MG63 (cell line): ENCODE results near the gene SLC6A20. TPM values are rescaled to one million over a fixed set of nuclear protein-coding genes. Genes with fewer than 3 reads are reported as not detected.
"Not testable (repeated sequence)": the region's sequence is repeated elsewhere in the genome, so short reads cannot be mapped to it uniquely, and the experiment has no call there.

Experiments used
- DNase-seq: peaks from one replicate; pipeline ENCODE4 v3.0.0-alpha.2; 2020
- H3K27me3 ChIP-seq: fragments of 250-450 bp; sonication (Bioruptor Pico); 2 replicates; pipeline ENCODE4 v1.5.1; 2020; ENCODE audit warnings: mild to moderate bottlenecking, moderate library complexity
- H3K36me3 ChIP-seq: fragments of 250-450 bp; sonication (Bioruptor Pico); 2 replicates; pipeline ENCODE4 v1.5.1; 2020; ENCODE audit warnings: mild to moderate bottlenecking, moderate library complexity
- H3K4me3 ChIP-seq: fragments of 250-450 bp; sonication (Bioruptor Pico); 2 replicates; pipeline ENCODE4 v1.5.1; 2020; ENCODE audit warnings: mild to moderate bottlenecking, moderate library complexity
- H3K9me3 ChIP-seq: fragments of 250-450 bp; sonication (Bioruptor Pico); 2 replicates; pipeline ENCODE4 v1.5.1; 2020; ENCODE audit warnings: mild to moderate bottlenecking, moderate library complexity
- total RNA-seq: library from RNA; depleted of rRNA; stranded (reverse); fragments of >200 nt; shearing (Covaris generic); gene quantifications from 2 replicates; pipeline ENCODE4 v1.2.3, GENCODE V29; 2014; ENCODE audit warnings: low replicate concordance

The SLC6A20 gene
- total RNA-seq, 1 experiment from 2014 or later, result not detected

- DNase-seq, result no peak
- Histone ChIP-seq H3K4me3 (no peak overlapping the region), H3K9me3 (no peaks in the 10 kb centered on the region), H3K36me3 (no peaks in the 10 kb centered on the region), H3K27me3 (no peaks in the 10 kb centered on the region)
Measured at GRCh38 chr3:45774581-45775521, 21.5 kb downstream of the SLC6A20 start.

- no peaks in the 10 kb centered on the region for H3K27me3 ChIP-seq
- no peak for DNase-seq
- H3K9me3 ChIP-seq, result no peaks in the 10 kb centered on the region
- no peak overlapping the region for H3K4me3 ChIP-seq
- no peaks in the 10 kb centered on the region for H3K36me3 ChIP-seq
Measured at GRCh38 chr3:45773714-45774449, 22.5 kb downstream of the SLC6A20 start.

- no peak for DNase-seq
- no peaks in the 10 kb centered on the region for H3K9me3 ChIP-seq
- no peak overlapping the region for H3K4me3 ChIP-seq
- H3K36me3 ChIP-seq, result no peaks in the 10 kb centered on the region
- H3K27me3 ChIP-seq, result no peaks in the 10 kb centered on the region
Measured at GRCh38 chr3:45773072-45773471, 23.3 kb downstream of the SLC6A20 start.

GRCh38 chr3:45772341-45773035, 23.8 kb downstream of the SLC6A20 start:
- DNase-seq, result no peak
- Histone ChIP-seq H3K4me3 (no peak overlapping the region), H3K27me3 (no peaks in the 10 kb centered on the region), H3K36me3 (no peaks in the 10 kb centered on the region), H3K9me3 (no peaks in the 10 kb centered on the region)

GRCh38 chr3:45771831-45772230, 24.5 kb downstream of the SLC6A20 start:
- DNase-seq, result no peak
- H3K27me3 ChIP-seq, result no peaks in the 10 kb centered on the region

GRCh38 chr3:45771166-45771775, 25.1 kb downstream of the SLC6A20 start:
- Histone ChIP-seq H3K4me3 (no peak overlapping the region), H3K27me3 (no peaks in the 10 kb centered on the region), H3K9me3 (no peaks in the 10 kb centered on the region), H3K36me3 (no peaks in the 10 kb centered on the region)
- no peak for DNase-seq

More at GRCh38 chr3:45771831-45772230, 24.5 kb downstream of the SLC6A20 start:
- no peaks in the 10 kb centered on the region for H3K9me3 ChIP-seq
- no peak overlapping the region for H3K4me3 ChIP-seq
- no peaks in the 10 kb centered on the region for H3K36me3 ChIP-seq

- Histone ChIP-seq H3K9me3 (no peaks in the 10 kb centered on the region), H3K27me3 (no peaks in the 10 kb centered on the region)
Measured at GRCh38 chr3:45765958-45766357, 30.4 kb downstream of the SLC6A20 start.

GRCh38 chr3:45765266-45765851, 31.0 kb downstream of the SLC6A20 start:
- Histone ChIP-seq H3K27me3 (no peaks in the 10 kb centered on the region), H3K9me3 (no peaks in the 10 kb centered on the region), H3K4me3 (no peak overlapping the region), H3K36me3 (no peaks in the 10 kb centered on the region)
- DNase-seq, result no peak

More at GRCh38 chr3:45765958-45766357, 30.4 kb downstream of the SLC6A20 start:
- DNase-seq, result no peak
- Histone ChIP-seq H3K4me3 (no peak overlapping the region), H3K36me3 (no peaks in the 10 kb centered on the region)

- Histone ChIP-seq H3K27me3 (no peaks in the 10 kb centered on the region), H3K4me3 (no peak overlapping the region), H3K9me3 (no peaks in the 10 kb centered on the region), H3K36me3 (no peaks in the 10 kb centered on the region)
- DNase-seq, result no peak
Measured at GRCh38 chr3:45763303-45763675, 33.0 kb downstream of the SLC6A20 start.

- no peaks in the 10 kb centered on the region for H3K9me3 ChIP-seq
- H3K4me3 ChIP-seq, result no peak overlapping the region
- no peak for DNase-seq
Measured at GRCh38 chr3:45762647-45763302, 33.6 kb downstream of the SLC6A20 start.

GRCh38 chr3:45761831-45762230, 34.5 kb downstream of the SLC6A20 start:
- no peaks in the 10 kb centered on the region for H3K27me3 ChIP-seq
- no peak for DNase-seq

More at GRCh38 chr3:45762647-45763302, 33.6 kb downstream of the SLC6A20 start:
- Histone ChIP-seq H3K27me3 (no peaks in the 10 kb centered on the region), H3K36me3 (no peaks in the 10 kb centered on the region)

GRCh38 chr3:45760878-45761711, 35.2 kb downstream of the SLC6A20 start:
- H3K9me3 ChIP-seq, result no peaks in the 10 kb centered on the region
- H3K36me3 ChIP-seq, result no peaks in the 10 kb centered on the region
- peak; percentile 31 for DNase-seq
- H3K4me3 ChIP-seq, result no peak overlapping the region
- no peaks in the 10 kb centered on the region for H3K27me3 ChIP-seq

More at GRCh38 chr3:45761831-45762230, 34.5 kb downstream of the SLC6A20 start:
- Histone ChIP-seq H3K4me3 (no peak overlapping the region), H3K9me3 (no peaks in the 10 kb centered on the region), H3K36me3 (no peaks in the 10 kb centered on the region)

- Histone ChIP-seq H3K27me3 (no peaks in the 10 kb centered on the region), H3K9me3 (no peaks in the 10 kb centered on the region), H3K36me3 (no peaks in the 10 kb centered on the region), H3K4me3 (no peak overlapping the region)
- DNase-seq, result no peak
Measured at GRCh38 chr3:45759851-45760250, 36.5 kb downstream of the SLC6A20 start.

GRCh38 chr3:45758871-45759270, 37.5 kb downstream of the SLC6A20 start:
- H3K9me3 ChIP-seq, result no peaks in the 10 kb centered on the region
- H3K4me3 ChIP-seq, result no peak overlapping the region
- no peaks in the 10 kb centered on the region for H3K27me3 ChIP-seq
- no peaks in the 10 kb centered on the region for H3K36me3 ChIP-seq
- DNase-seq, result no peak

- not testable (repeated sequence) for H3K9me3 ChIP-seq, H3K36me3 ChIP-seq, H3K27me3 ChIP-seq, H3K4me3 ChIP-seq, DNase-seq
Measured at GRCh38 chr3:45757141-45757540, 39.2 kb downstream of the SLC6A20 start.
